Measurements from ENCODE around the gene ENO2. TPM values are rescaled to one million over a fixed set of nuclear protein-coding genes. Genes with fewer than 3 reads are reported as not detected.

Gene ENO2
- total RNA-seq, 1 donor from 2014 or later: 12.6 TPM

GRCh38 chr12:6912164-6912935 is 2.0 kb upstream of the ENO2 start:
- DNase-seq (ENCODE audit: low read depth, low spot score): no peak

- no peak for DNase-seq (ENCODE audit: low read depth, low spot score)
These were observed 788 bp downstream of the ENO2 start for GRCh38 chr12:6914947-6915788.

- DNase-seq (ENCODE audit: low read depth, low spot score): no peak
These were observed 1.5 kb downstream of the ENO2 start for GRCh38 chr12:6915789-6916285.

- DNase-seq (ENCODE audit: low read depth, low spot score): no peak
These were observed 2.2 kb downstream of the ENO2 start for GRCh38 chr12:6916426-6917200.

- no peak for DNase-seq (ENCODE audit: low read depth, low spot score)
These were observed 3.3 kb downstream of the ENO2 start for GRCh38 chr12:6917491-6918231.

GRCh38 chr12:6919588-6919987 is 5.2 kb downstream of the ENO2 start:
- DNase-seq (ENCODE audit: low read depth, low spot score): no peak

GRCh38 chr12:6921539-6921938 is 7.2 kb downstream of the ENO2 start:
- DNase-seq (ENCODE audit: low read depth, low spot score): no peak

- no peak for DNase-seq (ENCODE audit: low read depth, low spot score)
These were observed 7.9 kb downstream of the ENO2 start for GRCh38 chr12:6921996-6922946.

GRCh38 chr12:6923003-6923732 is 8.8 kb downstream of the ENO2 start:
- no peak for DNase-seq (ENCODE audit: low read depth, low spot score)

- DNase-seq (ENCODE audit: low read depth, low spot score): no peak
These were observed 9.5 kb downstream of the ENO2 start for GRCh38 chr12:6923851-6924250.

GRCh38 chr12:6925239-6925539 is 10.8 kb downstream of the ENO2 start:
- no peak for DNase-seq (ENCODE audit: low read depth, low spot score)

- DNase-seq (ENCODE audit: low read depth, low spot score): no peak
These were observed 11.3 kb downstream of the ENO2 start for GRCh38 chr12:6925540-6926279.

GRCh38 chr12:6927379-6928021 is 13.1 kb downstream of the ENO2 start, which contains the start of gene ATN1:
Gene ATN1 (plus strand): TSS chr12:6927959. CDS start chr12:6934002, 6,043 bp downstream.
- no peak for DNase-seq (ENCODE audit: low read depth, low spot score)

GRCh38 chr12:6928022-6928702 is 13.8 kb downstream of the ENO2 start:
- no peak for DNase-seq (ENCODE audit: low read depth, low spot score)

- no peak for DNase-seq (ENCODE audit: low read depth, low spot score)
These were observed 14.5 kb downstream of the ENO2 start for GRCh38 chr12:6928703-6929407.

All from pulmonary artery endothelial cell (primary cell).